HG03469 (cell line): ENCODE results near the gene SH3RF1.

Experiments used
- ATAC-seq: cut with Tn5 transposase; IDR thresholded peaks from one replicate; pipeline ENCODE4 v1.9.1; 2021; ENCODE audit warnings: mild to moderate bottlenecking, moderate library complexity, moderate number of reproducible peaks; ENCODE audit not compliant: unreplicated experiment

Gene SH3RF1

GRCh38 chr4:169252339-169253112 lies 18.2 kb downstream of the SH3RF1 start:
- peak; percentile 34 for ATAC-seq

- no peak for ATAC-seq
Observed at GRCh38 chr4:169251291-169252235, 19.2 kb downstream of the SH3RF1 start.

DNA sequence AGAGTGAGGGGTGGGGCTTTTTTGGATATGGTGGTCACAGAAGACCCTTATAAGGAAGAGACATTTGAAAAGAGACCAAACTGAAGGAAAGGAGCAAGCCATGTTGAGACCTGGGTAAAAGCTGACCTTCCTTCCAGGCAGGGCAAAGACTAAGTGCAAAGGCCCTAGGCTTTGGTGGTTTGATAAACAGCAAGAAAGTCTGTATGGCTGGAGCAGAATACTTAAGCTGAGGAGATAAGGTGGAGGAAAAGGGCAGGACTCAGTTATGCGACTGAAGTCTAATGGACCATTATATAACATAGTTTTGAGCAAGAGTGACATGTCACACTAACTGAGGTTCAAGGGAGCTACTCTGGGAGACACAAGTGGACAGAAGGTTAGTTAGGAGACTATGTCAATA lies 20.0 kb downstream of the SH3RF1 start:
- ATAC-seq: no peak

GRCh38 chr4:169249999-169250398 lies 20.8 kb downstream of the SH3RF1 start:
- no peak for ATAC-seq

- ATAC-seq: peak; percentile 51
Observed at GRCh38 chr4:169249214-169249973, 21.4 kb downstream of the SH3RF1 start.

DNA sequence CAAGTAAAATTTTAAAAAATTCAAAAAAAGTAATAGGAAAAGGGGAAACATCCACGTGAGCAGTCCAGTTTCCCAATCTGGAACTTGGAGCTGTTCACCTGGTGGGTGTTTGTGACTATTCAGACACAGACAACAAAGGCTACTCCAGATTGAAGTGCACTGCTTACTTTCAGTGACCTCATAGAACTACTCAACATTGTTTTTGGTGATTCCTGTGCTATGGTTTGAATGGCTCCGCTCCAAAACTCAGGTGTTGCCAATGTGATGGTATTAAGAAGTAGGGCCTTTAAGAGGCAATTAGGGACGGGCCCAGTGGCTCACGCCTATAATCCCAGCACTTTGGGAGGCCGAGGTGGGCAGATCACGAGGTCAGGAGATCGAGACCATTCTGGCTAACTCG lies 22.1 kb downstream of the SH3RF1 start:
- no peak for ATAC-seq

DNA sequence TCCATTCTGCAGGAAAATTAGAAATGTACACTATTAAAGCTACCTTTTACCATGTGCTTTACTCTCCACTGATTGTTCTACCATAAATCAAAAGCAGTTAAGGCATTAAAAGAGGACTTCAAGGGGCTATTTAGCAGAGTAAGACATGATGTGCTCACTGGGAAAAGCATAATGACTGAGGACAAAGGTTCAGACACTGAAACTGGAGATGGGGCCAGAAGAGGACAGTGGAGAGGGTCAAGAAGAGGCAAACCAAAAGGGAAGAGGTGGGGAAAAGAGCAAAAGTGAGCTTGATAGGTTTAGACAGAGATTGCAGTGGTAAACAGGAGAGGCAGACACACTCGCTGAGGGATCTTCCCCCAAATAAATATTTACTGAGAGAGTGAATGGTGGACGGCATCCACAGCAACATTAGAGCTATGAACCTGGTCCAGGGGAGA lies 23.8 kb downstream of the SH3RF1 start:
- no peak for ATAC-seq

DNA sequence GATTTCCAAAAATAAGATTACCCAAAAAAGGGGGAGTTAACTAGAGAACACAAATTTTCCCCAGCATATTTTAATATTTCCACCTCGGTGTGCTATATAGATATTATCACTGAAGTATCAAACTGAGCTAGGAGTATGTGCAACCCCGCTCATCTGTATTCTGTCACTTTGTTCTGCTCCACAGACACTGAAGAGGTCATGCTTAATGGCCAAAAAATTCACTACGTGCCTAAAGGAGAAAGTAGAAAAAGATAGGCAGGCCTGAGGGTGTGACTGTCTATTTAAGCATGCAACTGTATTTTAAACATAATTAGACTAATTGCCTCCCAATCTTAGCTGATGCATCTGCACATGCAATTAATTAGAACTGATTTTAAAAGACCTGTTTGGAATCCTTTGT lies 24.5 kb downstream of the SH3RF1 start:
- ATAC-seq: no peak

- ATAC-seq: no peak
Observed at GRCh38 chr4:169245061-169245460, 25.7 kb downstream of the SH3RF1 start.

DNA sequence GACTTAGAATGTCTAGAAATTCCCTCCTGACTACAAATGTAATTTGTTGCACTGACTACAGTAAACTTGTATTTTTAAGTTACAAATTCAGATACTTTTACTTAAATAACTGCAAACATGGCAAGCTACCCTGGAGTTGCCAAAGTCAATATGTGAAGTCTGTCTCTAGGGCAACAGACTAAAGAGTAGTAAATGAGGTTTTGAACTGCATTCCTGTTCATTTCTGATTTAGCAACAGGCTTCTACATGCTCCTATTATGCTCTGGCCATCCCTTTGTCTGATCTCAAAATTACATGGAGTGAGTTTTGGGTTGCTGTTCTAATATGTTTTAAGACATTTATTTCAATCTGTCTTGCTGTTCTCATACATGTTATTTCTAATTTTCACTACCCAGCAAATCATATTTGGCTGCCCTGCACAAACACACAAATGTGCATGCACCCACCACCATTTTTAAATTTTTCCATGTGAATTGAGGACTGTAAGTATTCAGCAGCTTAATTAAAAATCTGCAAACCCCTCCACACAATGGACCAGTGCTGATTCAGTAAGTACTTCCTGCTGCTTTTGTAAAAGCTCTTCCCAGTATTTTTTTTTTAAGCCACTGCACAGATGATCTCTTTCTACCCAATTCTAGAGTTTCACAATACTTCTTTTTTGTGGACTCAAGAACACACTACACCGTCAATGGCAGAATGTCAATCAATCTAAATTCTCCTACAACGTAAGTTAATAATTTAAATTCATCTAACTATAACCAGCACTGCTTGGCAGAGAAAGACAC lies 26.7 kb downstream of the SH3RF1 start:
- no peak for ATAC-seq

DNA sequence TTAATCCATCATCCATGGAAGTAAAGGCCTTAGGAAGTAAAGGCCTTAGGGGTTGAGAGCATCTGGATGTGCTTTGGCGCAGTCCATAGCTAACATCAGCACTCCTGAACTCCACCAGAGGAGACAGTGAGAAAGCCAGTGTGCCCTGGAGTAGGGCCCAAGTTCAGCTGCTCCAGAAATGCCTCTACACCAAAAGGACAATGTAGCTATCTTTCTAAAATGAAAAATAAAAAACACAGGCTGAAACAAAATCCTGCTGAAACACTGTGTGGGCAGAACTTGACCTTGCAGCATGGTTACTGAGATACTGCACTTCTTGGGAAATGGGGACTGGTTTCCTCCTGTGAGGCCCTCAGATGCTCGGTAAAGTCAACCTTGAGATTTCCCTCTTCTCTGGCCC lies 29.3 kb downstream of the SH3RF1 start:
- no peak for ATAC-seq

GRCh38 chr4:169239221-169239905 lies 31.4 kb downstream of the SH3RF1 start:
- ATAC-seq: no peak

GRCh38 chr4:169238445-169238844 lies 32.3 kb downstream of the SH3RF1 start:
- ATAC-seq: no peak

DNA sequence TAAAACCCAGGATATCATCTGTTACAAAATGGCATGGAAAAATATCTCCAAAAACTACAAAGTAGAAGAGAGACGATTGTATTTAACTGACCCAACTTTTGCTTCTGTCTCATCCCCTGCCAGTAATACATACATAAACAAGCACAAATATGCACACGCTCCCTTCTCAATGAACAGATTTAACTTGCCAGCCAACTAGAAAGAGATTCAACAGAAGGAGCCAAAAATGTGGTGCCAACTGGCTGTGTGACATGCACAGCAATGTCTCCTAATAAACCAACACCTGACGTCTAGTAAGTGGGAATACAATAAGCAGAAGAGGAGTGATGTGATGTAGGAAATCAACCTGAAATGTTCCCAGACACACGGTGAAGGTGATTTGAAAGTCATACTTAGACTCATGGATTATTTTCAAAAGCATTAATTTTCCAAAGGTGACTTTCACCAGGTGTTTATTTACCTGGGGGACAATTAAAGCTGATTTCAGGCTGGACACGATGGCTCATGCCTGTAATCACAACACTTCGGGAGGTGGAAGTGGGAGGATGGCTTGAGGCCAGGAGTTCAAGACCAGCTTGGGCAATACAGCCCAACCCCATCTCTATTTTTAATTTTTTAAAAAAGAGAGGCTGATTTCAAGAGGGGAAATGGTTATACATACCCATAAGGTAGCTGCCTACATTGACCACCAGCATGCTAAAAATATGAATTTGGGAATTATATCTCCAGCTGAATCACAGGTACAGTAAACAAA lies 33.7 kb downstream of the SH3RF1 start:
- no peak for ATAC-seq

DNA sequence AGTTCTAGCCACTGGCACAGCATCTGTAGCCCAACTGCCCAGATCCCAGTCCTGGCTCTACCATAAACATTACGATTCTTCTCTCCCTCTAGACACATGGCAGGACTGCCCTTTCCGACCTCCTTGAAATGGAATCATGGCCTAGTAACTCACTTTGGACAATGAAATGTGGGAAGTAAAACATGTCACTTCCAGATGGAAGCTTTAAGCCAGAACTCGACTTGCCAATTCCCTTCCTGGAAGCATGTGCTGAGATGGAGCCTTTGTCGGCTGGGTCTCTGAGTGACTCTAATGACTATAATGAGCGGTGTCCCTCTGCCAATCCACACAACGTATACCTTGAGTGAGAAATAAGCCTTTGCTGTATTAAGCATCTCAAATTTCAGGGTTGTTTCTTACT lies 34.7 kb downstream of the SH3RF1 start:
- ATAC-seq: no peak

GRCh38 chr4:169234137-169234855 lies 36.5 kb downstream of the SH3RF1 start:
- no peak for ATAC-seq

- ATAC-seq: no peak
Observed at GRCh38 chr4:169233691-169234090, 37.1 kb downstream of the SH3RF1 start.

DNA sequence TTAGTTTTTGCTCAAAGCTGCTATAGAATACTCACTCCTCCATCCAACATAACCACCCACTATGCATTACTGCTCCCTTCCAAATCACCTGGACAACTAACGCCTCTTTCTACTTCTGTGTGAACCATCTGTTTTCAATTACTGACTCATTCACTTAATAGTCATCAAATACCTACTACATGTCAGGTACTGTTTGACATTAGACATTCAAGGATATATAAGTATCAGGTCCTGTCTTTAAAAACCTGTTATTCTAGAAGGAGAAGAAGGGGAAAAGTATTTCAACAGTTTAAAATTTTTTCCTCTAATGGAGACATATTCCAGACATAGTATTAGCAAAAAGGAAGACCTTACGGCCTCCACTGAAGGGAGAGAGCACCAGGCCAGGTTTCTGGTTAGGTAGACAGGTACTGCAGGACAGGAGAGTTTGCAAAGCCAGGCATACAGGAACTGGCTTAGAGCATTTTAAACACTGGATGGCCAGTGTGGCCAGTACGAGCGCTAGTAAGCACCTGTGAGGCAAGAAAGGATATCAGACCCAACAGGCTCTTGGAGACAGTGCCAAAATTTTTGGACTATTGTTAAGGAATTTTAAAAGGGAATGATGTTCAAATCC lies 39.0 kb downstream of the SH3RF1 start:
- ATAC-seq: no peak
